ENCODE data around the gene AGBL4. TPM values are rescaled to one million over a fixed set of nuclear protein-coding genes. Genes with fewer than 3 reads are reported as not detected.

Gene AGBL4
- total and polyA plus RNA-seq, 2 of the 4 experiments (the other 2 are of a cell fraction) = not detected

DNA sequence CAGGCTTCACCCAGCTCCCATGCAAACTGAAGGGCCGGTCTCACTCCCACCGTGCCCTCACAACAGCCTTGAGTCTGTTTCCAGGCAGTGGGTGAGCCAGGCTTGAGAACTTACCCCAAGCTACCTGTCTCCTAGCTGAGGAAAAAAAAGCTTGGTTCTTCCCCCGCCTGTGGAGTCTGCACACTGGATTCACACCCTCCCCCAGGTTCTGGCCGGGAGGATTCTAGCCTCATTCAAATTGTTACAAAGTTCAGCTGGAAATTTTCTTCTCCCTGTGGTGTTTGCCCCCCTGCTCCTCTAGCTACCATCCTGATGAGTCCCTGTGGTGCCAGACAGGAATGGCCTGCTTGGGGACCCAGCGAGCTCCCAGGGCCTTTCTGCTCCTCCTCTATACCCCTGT is 471.7 kb downstream of the AGBL4 start:
- Histone ChIP-seq H2AK9ac (replicated peaks; ENCODE audit: low read depth, low read length, poor library complexity) (no peak overlapping the region), H2AFZ (replicated peaks; ENCODE audit: low read length, poor library complexity) (no peak overlapping the region), H3K18ac (ENCODE audit: low read depth, low read length) (no peak overlapping the region), H4K8ac (ENCODE audit: low read depth in 2 of 2, low read length in 2 of 2) (no peak overlapping the region), H3K4me1 (ENCODE audit: control insufficient read depth, insufficient read depth, low read length) (no peaks in the 10 kb centered on the region), H2BK5ac (ENCODE audit: low read depth, low read length, poor library complexity, severe bottlenecking) (no peak overlapping the region), H3K79me1 (ENCODE audit: low read depth in 1 of 2, low read length in 2 of 2) (no peaks in the 10 kb centered on the region), H2AK5ac (ENCODE audit: low read depth, low read length) (no peak overlapping the region), H4K91ac (ENCODE audit: insufficient read depth, low read depth, low read length) (no peak overlapping the region), H3K14ac (replicated peaks; ENCODE audit: low read depth, low read length) (no peak overlapping the region), H3K9me1 (ENCODE audit: insufficient read depth, low read length) (no peaks in the 10 kb centered on the region), H3K27me3 (ENCODE audit: control insufficient read depth, insufficient read depth, low read length) (no peaks in the 10 kb centered on the region), H3K9me3 (ENCODE audit: control insufficient read depth, insufficient read depth, low read length) (peaks cover 8% of the 10 kb centered on the region; the same call in 1 of the 2 replicates), H3K56ac (ENCODE audit: extremely low read depth, insufficient read depth, low read length) (no peak overlapping the region), H4K20me1 (ENCODE audit: insufficient read depth, low read length) (no peaks in the 10 kb centered on the region), H3K9ac (ENCODE audit: low read depth, low read length) (no peak overlapping the region), H3K4me2 (ENCODE audit: low read depth, low read length) (no peak overlapping the region), H2BK20ac (ENCODE audit: low read depth, low read length) (no peak overlapping the region), H2BK120ac (ENCODE audit: low read depth, low read length) (no peak overlapping the region), H4K5ac (ENCODE audit: low read depth, low read length) (no peak overlapping the region), H2BK15ac (ENCODE audit: low read depth, low read length) (no peak overlapping the region), H3K27ac (ENCODE audit: insufficient read depth, low read length) (no peak overlapping the region), H3K36me3 (ENCODE audit: control insufficient read depth, insufficient read depth, low read length) (no peaks in the 10 kb centered on the region), H3K23ac (ENCODE audit: low read depth, low read length) (no peak overlapping the region), H3K4me3 (ENCODE audit: insufficient read depth, low read depth, low read length) (no peak overlapping the region), H3K4ac (ENCODE audit: low read depth, low read length) (no peak overlapping the region)
- in situ Hi-C loops (cut with MboI; ENCODE audit: low sequenced_read_pairs) = no loop called here
- ChIA-PET CTCF (no interaction called here), POLR2A (ENCODE audit: unreplicated experiment) (no interaction called here)
- TF ChIP-seq NFE2L2 (IDR thresholded peaks at IDR 0.05; ENCODE audit: low read depth, low read length) (no peak), RFX5 (IDR thresholded peaks at IDR 0.05; ENCODE audit: low read depth, low read length) (no peak), SMC3 (IDR thresholded peaks at IDR 0.05; ENCODE audit: low read depth, low read length) (no peak), ELK1 (IDR thresholded peaks at IDR 0.05; ENCODE audit: borderline replicate concordance, low read depth, low read length) (no peak), RCOR1 (IDR thresholded peaks at IDR 0.05; ENCODE audit: insufficient replicate concordance, low read length) (no peak), CEBPB (IDR thresholded peaks at IDR 0.05; ENCODE audit: low read depth, low read length) (no peak), MAFK (IDR thresholded peaks at IDR 0.05; ENCODE audit: low read depth, low read length) (no peak), FOS (IDR thresholded peaks at IDR 0.05; ENCODE audit: low read depth, low read length) (no peak), RAD21 (IDR thresholded peaks at IDR 0.05; ENCODE audit: low read length) (no peak), MAZ (IDR thresholded peaks at IDR 0.05; ENCODE audit: borderline replicate concordance, low read depth, low read length) (no peak), MXI1 (IDR thresholded peaks at IDR 0.05; ENCODE audit: borderline replicate concordance, low read depth, low read length) (no peak), POLR2A (IDR thresholded peaks at IDR 0.05; ENCODE audit: low read depth, low read length) (no peak)
- TF ChIP-seq, protein P1, sequence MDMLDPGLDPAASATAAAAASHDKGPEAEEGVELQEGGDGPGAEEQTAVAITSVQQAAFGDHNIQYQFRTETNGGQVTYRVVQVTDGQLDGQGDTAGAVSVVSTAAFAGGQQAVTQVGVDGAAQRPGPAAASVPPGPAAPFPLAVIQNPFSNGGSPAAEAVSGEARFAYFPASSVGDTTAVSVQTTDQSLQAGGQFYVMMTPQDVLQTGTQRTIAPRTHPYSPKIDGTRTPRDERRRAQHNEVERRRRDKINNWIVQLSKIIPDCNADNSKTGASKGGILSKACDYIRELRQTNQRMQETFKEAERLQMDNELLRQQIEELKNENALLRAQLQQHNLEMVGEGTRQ (IDR thresholded peaks at IDR 0.05; ENCODE audit: low read depth, low read length) = no peak
- TF ChIP-seq, protein P2, sequence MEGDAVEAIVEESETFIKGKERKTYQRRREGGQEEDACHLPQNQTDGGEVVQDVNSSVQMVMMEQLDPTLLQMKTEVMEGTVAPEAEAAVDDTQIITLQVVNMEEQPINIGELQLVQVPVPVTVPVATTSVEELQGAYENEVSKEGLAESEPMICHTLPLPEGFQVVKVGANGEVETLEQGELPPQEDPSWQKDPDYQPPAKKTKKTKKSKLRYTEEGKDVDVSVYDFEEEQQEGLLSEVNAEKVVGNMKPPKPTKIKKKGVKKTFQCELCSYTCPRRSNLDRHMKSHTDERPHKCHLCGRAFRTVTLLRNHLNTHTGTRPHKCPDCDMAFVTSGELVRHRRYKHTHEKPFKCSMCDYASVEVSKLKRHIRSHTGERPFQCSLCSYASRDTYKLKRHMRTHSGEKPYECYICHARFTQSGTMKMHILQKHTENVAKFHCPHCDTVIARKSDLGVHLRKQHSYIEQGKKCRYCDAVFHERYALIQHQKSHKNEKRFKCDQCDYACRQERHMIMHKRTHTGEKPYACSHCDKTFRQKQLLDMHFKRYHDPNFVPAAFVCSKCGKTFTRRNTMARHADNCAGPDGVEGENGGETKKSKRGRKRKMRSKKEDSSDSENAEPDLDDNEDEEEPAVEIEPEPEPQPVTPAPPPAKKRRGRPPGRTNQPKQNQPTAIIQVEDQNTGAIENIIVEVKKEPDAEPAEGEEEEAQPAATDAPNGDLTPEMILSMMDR (conservative IDR thresholded peaks at IDR 0.05; ENCODE audit: low read depth, low read length) = no peak
- ATAC-seq (ENCODE audit: low read depth) = no peak
- WGBS, 2 experiments (ENCODE audit: extremely low coverage in 2 of 2, insufficient read length in 1 of 2) = no CpG with 5 or more reads among the region's 5 CpGs
- intact Hi-C loops (cut with micrococcal nuclease) = no loop called here
- BruUV-seq (replicated peaks) = no TSS peak
- dilution Hi-C loops (cut with HindIII; ENCODE audit: low sequenced_read_pairs, unreplicated experiment) = no loop called here
- DNase-seq = no peak
